Left kidney (tissue), 2 donors: Measurements from ENCODE around the gene AGAP1. TPM values are rescaled to one million over a fixed set of nuclear protein-coding genes. Genes with fewer than 3 reads are reported as not detected.

Experiments used
- DNase-seq: peaks from one replicate; pipeline ENCODE4 v3.0.0-alpha.2; 2013
- polyA plus RNA-seq: library from polyadenylated mRNA; unstranded; fragments of 120-200 nt; gene quantifications from one replicate; pipeline ENCODE4 v1.2.1, GENCODE V29; 2013; ENCODE audit not compliant: insufficient read length

AGAP1 gene
- polyA plus RNA-seq, 1 donor: 21.2 TPM

DNA sequence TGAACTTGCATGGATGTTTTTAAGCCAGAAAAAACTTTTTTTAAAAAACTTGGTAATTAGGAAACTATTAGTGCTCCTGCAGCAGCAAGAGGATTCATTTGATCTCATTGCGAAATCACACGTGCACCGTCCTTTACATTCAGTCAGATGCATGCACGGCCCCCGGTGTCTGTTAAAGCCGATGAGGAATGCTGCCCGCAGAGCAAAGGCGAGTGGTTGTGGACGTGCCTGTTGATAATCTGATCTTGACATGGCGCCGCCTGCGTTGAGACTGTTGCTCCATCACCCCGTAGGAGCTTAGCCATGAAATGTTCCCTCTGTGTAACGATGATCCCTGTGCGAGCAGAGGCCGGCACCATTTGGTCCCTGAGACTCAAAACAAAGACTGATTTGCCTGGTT lies 374.4 kb downstream of the AGAP1 start:
- no peak for DNase-seq

DNA sequence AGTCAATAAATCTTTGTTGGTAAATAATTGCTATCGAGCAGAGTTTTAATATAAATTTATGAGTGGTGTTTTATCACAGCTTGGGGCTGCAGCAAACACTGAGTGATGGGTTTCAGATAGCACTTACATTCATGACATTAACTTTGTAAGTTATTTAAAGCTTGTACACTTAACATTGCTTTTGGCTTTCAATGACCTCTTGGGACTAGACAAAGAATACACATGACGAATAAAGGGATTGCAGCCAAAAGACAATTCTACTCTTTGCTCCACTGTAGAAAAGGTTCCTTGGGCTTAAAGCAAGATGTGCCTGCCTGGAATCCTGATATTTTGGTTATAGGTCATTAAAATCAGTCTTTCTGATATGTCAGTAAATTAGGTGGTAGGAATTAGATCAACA lies 374.8 kb downstream of the AGAP1 start:
- no peak for DNase-seq

DNA sequence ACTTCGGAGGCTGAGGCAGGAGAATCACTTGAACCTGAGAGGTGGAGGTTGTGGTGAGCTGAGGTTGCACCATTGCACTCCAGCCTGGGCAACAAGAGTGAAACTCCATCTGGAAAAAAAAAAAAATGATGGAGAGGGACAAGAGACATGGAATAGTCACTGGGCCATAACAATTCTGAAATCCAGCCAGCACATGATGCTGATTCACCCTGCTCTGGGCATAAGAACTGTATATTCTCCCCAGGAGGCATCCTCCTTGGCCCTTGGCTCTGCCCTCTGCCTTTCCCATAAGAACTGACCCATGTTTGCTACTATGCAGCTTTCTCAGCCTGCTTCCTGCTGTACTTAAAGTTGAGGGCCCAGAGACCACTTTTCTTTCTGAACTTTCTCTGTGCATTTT lies 376.7 kb downstream of the AGAP1 start:
- no peak for DNase-seq

DNA sequence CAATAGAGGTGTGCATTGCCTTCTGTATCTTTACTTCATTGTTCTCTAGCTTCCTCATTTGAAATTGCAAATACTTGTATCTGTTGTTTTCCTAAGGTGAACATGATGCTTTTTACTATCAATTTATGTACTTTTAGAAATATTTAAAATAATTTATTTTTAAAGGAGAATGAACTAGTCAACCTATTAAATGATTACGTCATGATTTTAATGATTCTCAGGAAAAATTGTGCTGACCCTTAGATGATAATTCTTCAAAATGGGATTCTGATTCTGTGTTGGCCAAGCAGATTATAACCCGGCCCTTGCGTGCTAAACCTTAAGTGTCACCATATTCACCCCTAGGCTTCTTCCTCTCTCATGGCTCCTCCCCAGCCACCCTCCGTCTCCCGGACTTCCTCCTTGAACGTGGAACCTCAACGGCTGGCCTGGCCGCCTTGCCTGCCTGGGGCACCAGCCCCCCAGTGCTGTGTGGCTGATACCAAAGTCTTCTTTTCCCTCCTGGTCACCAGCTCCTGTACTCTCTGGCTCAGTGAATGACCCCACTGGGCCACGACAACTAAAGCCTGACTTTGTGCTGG lies 382.3 kb downstream of the AGAP1 start:
- DNase-seq: no peak

DNA sequence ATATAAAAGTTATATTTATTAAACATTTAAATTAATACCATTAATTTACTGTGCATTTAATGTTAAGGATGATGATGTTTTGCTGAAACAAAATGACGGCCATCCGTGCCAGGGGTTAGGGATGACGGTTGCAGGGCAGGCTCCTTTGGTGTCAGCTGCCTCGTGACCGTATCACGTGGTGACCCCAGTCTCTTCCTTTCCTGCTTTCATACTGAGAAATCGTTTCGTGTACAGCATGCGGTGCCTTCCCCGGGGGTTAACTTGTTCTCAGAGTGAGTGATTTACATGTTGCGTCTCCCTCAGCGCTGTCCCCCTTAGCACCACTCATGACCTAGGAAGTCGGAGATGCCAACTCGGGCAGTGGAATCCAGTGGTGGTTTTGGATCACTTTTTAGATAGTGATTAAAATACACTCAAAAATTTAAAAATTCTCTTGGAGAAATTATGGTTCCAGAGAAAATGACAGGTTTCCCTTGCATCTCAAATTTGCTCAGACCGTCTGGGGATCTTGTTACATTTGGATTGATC lies 383.5 kb downstream of the AGAP1 start:
- no peak for DNase-seq

DNA sequence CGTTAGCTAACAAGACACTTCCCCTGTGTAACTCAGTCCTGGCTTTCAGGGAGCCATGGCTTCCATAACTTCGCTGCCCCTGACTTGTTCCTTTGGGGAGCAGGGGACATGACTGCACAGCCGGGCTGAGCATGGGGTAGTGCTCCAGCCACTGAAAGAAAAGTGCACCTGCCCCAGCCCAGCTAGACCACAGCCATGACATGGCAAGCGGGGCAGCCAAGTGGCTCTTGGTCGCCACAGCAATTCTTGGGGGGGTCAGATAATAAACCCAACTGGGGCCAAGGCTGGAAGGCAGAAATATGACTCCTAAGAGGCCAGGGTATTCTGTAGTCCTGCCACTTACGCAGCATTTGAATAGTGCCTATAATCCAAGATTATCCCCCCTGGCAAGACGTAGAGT lies 385.3 kb downstream of the AGAP1 start:
- DNase-seq: no peak

DNA sequence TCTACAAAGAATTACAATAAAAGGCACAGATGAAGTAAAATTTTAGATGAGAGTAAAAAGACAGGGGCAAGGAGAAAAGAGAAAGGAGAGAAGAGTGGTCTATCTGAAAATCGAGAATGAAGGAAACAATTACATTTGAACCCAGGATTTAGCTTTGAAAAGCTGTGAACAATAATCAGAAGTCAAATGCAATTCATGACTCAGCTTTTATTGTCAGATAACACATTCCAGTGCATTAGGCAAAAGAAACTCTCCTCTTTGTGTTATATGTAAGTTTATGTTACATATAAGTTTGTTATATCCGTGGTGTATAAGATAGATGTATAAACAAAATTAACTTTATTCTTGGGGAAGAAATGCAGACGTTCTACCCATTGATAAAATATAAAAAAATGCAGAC lies 389.8 kb downstream of the AGAP1 start:
- no peak for DNase-seq

DNA sequence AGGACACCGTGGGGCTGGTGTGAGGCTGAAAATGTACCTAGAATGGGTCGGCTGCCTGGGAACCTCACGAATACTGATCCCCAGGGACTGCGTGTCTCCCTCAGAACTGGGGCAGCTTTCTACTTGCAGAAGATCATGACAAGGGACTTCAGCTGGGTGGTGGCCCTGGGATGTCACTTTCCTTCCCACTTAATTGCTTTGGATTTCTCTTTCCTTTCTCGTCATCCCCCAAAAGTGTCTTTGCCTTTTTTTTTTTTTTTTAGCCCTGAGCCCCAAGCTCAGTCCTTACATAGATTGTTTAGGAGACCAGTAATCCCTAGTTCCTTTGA lies 395.4 kb downstream of the AGAP1 start:
- DNase-seq: no peak

DNA sequence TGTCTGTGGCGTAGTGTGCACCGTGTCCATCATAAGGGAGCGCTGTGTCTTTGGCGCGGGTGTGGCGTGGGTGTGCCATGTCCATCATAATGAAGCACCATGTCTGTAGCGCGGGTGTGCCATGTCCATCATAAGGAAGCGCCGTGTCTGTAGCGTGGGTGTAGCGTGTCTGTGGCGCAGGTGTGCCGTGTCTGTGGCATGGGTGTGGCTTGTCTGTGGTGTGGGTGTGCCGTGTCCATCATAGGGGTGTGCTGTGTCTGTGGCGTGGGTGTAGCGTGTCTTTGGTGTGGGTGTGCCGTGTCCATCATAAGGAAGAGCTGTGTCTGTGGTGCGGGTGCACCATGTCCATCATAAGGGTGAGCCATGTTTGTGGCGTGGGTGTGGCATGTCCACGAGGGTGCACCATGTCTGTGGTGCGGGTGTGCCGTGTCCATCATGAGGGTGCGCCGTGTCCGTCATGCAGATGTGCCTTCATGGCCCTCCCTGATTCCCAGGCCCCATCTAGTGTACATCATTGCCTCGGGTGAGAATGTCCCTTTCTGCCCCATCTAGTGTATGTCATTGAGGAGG lies 399.4 kb downstream of the AGAP1 start:
- DNase-seq: no peak

DNA sequence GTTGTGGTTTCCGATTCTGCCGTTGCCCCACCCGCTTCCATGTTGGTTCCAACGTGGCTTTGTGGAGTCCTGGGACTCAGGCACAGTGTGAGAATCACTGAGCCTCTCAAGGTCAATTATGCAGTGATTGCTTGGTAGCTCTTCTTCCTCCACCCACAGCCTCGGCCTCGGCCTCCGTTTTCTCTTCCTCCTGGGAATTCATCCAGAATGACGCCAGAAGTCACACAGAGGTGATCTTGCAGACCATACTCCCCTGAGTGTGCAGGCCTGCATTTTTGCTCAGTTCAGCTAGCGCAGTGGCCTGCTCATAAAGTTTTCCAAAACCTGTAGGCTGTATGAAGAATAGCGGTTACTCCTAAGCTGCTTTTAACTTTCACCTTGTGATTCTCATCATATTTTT lies 401.0 kb downstream of the AGAP1 start:
- DNase-seq: no peak

DNA sequence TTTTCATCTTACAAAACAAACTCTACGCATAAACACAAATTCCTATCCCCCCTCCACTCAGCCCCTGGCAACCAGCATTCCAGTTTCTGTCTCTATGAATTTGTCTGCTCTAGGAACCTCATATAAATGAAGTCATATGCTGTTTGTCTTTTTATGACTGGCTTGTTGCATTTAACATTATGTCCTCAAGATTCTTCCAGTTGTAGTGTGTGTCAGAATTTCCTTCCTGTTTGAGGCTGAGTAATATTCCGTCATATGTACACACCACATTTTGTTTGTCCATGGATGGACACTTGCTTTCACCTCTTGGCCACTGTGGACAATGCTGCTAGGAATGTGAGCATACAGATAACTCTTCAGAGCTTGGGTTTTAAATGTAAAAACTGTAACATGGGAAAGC lies 402.2 kb downstream of the AGAP1 start:
- DNase-seq: no peak

DNA sequence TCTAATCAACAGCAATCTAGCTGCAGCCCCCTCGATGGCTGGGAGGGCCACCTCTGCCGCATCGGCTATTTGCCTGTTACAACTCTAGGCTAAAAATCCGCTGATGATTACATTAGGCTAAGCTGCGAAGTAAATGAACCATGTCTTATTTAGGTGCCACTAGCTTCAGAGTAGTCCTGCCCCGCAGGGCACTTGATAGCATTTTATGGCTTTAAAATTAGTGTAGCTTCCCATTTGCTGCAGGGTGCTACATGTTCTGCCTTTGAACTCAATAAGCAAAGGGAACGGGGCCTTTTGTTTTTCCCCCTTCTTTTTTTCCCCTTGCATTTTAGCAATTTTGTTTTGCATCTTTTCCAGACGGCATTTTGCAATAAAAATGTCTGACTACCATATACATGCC lies 404.1 kb downstream of the AGAP1 start:
- no peak for DNase-seq

DNA sequence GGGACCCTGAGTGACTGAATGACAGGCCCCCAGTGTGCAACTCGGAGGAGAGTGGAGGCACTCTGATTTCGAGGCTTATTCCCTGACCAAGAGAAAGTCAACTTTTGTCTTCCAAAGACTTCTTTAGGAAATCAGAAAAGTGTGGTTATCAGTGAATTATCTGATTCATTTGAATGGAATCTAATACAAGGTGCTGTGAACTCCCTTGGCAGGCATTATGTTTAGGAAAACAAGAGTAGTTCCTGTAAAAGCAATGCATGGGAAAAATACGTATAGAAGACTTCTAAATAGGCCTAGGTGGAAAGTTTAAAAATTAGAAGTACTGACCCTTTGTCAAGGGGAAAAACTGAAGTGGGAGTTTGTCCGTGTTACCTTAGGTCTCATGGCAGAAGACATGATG lies 404.9 kb downstream of the AGAP1 start:
- DNase-seq: no peak

DNA sequence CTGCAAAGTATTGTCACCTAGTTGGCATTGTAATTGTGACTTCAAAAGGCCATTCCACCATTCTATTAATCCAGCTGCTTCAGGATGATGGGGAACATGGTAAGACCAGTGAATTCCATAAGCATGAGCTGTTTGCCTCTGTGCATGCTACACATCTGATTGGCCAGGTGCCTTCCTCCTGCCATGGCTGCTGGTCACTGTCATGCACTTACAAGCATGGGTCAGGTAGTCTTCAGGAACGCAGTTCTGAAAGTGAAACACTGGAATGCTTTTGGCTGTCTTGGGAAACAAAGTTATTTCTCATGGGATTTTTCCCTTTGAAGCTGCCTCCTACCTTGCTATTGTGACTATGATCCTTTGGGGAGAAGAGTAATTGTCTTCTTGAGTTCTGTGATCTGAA lies 406.8 kb downstream of the AGAP1 start:
- DNase-seq: no peak

DNA sequence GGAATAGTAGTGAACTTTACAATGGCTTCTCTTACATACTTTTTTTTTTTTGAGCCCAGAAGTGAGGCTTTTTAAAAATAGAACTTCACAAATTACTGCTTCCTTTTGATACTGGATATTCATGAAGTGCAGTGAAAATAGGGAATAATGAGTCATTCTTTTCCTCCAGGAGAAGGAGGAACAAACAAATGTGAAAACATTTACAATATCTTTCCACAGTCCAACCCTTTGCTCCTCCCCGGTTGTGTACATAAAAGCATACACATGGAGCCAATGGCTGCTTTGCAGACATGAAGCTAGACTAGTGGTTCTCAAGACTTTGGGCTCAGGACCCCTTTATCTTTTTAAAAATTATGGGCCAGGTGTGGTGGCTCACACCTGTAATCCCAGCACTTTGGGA lies 407.4 kb downstream of the AGAP1 start:
- DNase-seq: no peak

DNA sequence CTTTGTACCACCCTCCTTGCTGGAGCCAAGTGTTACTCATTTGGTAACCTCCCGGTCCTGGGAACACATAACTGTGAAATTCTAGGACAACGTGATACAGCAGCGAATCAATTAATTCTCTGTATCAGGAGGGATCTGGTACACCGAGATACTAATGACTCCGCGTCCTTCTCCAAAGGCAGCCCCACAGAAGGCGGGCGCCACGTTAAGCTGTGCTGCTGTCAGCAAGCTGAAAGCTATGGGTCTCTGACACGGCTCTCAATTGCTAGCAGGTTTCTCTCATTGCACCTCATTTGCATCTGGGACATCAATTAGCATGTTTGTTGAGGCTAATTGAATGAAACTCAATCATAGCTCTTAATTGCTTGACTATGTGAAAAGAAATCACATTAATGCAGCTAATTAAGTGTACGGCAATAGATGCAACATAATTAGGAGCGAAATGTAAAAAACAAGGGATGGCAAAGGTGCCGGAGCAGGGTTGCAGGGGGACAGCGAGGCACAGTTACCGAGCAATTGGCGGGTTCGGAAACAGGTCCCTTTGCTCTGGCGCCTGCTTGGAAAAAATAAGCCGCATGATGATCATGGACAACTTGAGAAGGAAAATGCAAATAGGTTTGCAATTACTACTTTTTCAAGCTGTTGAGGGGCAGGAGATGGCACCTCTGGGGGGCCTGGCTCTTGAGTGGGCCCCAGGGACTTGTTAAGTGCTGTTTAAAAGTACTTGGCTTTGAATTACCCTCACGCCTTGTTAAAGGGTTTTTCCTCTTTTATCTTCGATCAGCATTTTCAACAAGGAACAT lies 410.1 kb downstream of the AGAP1 start:
- no peak for DNase-seq

DNA sequence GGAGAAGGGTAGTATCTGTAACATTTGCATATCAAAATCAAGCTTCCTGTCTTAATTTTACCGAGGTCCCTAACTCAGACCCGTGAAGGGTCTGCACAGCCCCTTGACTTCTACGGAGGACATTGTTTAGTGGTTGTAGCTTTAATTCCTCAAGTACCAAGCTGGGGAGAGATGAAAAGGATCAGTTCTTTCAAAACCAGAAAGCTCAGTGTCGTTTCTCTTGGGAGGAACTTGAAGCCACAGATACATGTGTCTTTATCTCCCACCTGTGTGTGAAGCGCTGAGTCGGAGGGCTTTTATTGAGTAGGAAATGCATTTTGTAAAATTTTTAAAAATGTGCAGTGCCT lies 410.7 kb downstream of the AGAP1 start:
- DNase-seq: no peak

DNA sequence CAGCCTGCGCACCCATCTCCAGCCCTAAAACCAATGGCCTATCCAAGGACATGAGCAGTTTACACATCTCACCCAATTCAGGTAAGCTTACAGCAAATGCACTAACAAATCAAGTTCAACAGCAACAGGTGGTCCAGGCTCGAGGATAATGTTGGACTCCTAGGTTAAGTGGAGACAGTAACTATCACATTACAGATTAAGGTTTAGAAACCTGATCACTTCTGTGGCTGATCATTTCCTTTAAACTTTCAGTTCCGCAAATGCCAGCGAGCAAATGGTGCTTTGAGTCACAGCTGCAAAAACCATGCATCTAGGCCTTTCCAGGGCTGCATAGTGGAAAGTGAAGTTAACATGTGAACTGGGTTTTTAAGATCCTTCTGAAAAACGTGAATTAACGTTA lies 415.0 kb downstream of the AGAP1 start:
- DNase-seq: no peak

DNA sequence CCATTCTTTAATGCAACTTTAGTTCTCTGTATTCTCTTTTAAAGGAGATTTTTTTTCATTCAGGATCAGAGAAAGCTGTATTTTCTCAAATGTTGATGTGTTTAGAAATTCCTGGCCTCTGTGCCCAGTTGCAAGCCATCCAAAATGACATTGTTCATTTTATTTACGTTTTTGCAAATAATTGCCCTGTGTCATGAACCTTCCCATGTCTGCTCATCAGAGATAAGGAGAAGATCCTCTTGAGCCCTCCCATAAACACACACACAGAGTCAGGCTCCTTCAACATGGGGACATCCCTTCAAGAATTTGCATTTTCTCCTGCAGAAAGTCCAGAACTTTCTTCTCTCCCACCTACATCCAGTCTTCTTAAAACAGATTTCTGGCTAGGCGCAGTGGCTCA lies 415.5 kb downstream of the AGAP1 start:
- no peak for DNase-seq

DNA sequence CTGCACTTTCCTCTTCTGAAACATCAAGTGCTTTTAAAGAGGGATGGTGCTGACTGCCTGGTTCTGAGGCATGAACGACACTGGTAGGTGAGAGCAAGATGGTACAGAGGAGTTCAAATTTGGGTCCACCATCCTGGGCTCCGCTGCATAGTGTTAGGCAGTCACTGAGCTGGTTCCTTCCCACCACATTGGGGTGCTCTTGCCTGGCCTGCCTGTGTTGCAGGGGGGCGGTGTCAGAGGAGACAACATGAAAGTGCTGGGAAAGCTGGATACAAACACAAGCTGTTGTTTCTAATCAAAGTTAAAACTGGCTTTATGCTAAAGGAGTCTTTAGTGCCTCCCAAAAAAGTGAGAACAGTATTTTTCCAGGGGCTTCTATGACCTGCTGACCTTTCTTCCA lies 416.2 kb downstream of the AGAP1 start:
- no peak for DNase-seq

DNA sequence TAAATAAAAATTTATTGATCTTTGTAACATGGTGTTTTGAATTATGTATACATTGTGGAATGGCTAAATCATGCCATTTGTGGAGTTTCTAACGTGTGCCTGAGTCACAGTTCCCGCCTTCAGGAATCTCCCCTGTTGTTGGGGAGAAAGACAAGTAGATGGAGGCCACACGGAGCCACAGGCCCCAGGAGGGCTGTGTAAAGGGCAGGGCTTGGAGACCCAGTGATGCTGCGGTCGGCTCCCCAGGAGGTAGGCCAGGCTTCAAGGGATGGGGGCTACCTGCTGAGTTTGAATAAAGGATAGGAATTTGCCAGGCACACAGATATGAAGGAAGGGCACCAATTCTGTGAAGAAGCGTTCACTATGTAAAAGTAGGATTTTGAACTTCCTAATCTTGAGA lies 417.3 kb downstream of the AGAP1 start:
- no peak for DNase-seq

DNA sequence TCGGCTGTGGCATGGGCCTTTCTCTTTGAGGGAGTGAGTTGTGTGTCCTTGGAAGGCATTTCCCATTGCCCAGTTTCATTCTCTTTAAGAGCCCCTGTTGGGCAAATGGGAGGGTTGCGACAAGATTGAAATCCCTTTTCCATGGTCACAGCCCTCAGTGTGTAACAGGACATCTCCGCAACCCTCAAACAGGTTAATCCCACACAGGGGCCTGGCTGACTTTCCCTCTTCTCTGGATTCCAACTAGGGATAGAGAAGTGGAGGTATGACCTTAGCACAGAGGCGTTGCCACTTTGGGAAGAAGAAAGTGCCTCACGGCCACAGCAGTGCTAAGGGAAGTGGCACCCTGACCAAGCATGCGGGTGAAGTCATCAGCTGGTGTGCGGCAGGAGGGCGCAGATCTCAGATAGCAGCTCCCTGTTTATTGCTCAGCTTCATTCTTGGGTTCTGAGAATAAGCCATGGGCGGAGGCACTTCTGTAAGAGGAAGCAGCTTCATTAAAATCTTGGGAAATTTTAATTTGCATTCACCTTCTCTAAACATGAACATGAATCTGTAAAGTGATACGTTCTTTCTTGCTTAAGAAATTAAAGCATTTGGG lies 417.9 kb downstream of the AGAP1 start:
- DNase-seq: no peak

DNA sequence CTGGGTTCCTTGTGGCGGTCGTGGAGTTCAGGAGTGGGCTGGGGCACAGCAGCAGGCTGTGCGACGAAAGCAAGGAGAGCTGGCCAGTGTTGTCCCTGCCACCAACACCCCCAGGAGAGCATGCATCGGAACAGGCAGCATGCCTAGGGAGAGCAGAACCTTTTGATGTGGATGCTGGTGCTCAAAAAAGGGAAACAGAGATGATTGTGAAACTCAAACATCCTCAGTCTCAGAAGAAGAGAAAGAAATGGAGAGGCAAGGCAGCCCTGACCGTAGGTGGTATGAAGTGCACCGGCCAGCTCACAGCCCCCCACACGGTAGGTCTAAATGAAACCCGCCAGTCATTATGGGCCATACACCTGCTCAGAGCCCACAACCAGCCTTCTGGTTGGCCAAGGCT lies 420.9 kb downstream of the AGAP1 start:
- no peak for DNase-seq

DNA sequence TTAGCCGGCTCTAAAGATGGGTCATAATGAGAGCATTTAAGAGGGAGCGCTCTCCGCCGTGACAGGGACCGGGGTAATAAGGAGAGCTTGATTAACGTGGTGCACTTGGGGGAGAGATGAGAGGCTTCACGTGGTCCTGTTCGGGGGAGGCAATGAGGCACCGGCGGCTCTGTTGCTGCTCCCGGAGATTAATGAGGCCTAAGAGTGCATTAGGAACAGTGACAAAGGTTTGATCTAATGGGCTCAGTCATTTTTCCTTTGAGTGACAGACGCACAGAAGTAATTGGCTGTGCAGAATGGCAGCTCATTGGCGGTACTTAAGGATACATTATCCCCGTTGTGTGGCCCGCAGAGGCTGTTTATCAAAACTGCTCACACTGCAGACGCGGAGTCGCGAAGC lies 423.7 kb downstream of the AGAP1 start:
- peak; percentile 49 for DNase-seq
